ENCODE results near the gene NTRK2. TPM values are rescaled to one million over a fixed set of nuclear protein-coding genes. Genes with fewer than 3 reads are reported as not detected.

NTRK2 gene
- total and polyA plus RNA-seq, 2 experiments from 2014 or later: 0.03 TPM; not detected in 1

DNA sequence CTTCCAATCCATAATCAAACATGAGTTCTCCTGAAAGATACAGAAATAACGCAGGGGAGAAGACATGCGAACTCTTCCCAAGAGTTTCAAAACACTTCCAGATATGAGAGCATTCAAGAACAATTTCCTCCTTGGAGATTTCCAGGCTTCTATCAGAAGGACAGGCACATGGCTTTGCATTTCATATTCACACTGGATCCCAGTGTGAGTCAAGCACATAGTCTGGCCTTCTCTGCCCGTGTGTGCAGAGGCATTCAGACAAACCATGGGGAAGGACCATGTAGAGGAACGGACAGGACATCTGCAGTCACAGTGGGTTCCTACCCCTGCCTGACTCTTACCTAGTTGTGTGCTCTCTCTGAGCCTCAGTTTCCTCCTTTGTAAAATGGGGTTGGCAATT lies 384.5 kb downstream of the NTRK2 start:
- Histone ChIP-seq H3K4me2 (no peak overlapping the region), H3K4me1 (ENCODE audit: insufficient read depth) (no peaks in the 10 kb centered on the region), H3K27ac (ENCODE audit: low read depth) (no peak overlapping the region), H3F3A (replicated peaks; ENCODE audit: low read depth) (no peaks in the 10 kb centered on the region), H3K4me3 (no peak overlapping the region), H3K27me3 (ENCODE audit: insufficient read depth) (no peaks in the 10 kb centered on the region), H2AFZ (no peak overlapping the region), H4K20me1 (replicated peaks; ENCODE audit: insufficient read depth) (no peaks in the 10 kb centered on the region), H3K9me2 (ENCODE audit: insufficient read depth) (0 out of 2 replicates have a peak, but pooled peaks cover 7% of the 10 kb centered on the region), H3K36me3 (ENCODE audit: insufficient read depth) (no peaks in the 10 kb centered on the region), H3K79me2 (replicated peaks; ENCODE audit: insufficient read depth) (no peaks in the 10 kb centered on the region)
- H3K9me3 Mint-ChIP-seq: no peaks in the 10 kb centered on the region
- DNase-seq (ENCODE audit: low spot score): no peak
- no peak for ATAC-seq
- no peak overlapping the region for H3K4me3 Mint-ChIP-seq
- H3K27ac Mint-ChIP-seq: no peak overlapping the region
- H3K4me1 Mint-ChIP-seq: peaks cover 6% of the 10 kb centered on the region; the same call in 2 of the 3 replicates
- H3K27me3 Mint-ChIP-seq (ENCODE audit: insufficient read depth, low read depth, poor library complexity): peaks cover 2% of the 10 kb centered on the region
- no peaks in the 10 kb centered on the region for H3K36me3 Mint-ChIP-seq (ENCODE audit: low read depth)
- no peak for TF ChIP-seq EZH2phosphoT487 (IDR thresholded peaks at IDR 0.05; ENCODE audit: unreplicated experiment)
- TF ChIP-seq, protein P1, sequence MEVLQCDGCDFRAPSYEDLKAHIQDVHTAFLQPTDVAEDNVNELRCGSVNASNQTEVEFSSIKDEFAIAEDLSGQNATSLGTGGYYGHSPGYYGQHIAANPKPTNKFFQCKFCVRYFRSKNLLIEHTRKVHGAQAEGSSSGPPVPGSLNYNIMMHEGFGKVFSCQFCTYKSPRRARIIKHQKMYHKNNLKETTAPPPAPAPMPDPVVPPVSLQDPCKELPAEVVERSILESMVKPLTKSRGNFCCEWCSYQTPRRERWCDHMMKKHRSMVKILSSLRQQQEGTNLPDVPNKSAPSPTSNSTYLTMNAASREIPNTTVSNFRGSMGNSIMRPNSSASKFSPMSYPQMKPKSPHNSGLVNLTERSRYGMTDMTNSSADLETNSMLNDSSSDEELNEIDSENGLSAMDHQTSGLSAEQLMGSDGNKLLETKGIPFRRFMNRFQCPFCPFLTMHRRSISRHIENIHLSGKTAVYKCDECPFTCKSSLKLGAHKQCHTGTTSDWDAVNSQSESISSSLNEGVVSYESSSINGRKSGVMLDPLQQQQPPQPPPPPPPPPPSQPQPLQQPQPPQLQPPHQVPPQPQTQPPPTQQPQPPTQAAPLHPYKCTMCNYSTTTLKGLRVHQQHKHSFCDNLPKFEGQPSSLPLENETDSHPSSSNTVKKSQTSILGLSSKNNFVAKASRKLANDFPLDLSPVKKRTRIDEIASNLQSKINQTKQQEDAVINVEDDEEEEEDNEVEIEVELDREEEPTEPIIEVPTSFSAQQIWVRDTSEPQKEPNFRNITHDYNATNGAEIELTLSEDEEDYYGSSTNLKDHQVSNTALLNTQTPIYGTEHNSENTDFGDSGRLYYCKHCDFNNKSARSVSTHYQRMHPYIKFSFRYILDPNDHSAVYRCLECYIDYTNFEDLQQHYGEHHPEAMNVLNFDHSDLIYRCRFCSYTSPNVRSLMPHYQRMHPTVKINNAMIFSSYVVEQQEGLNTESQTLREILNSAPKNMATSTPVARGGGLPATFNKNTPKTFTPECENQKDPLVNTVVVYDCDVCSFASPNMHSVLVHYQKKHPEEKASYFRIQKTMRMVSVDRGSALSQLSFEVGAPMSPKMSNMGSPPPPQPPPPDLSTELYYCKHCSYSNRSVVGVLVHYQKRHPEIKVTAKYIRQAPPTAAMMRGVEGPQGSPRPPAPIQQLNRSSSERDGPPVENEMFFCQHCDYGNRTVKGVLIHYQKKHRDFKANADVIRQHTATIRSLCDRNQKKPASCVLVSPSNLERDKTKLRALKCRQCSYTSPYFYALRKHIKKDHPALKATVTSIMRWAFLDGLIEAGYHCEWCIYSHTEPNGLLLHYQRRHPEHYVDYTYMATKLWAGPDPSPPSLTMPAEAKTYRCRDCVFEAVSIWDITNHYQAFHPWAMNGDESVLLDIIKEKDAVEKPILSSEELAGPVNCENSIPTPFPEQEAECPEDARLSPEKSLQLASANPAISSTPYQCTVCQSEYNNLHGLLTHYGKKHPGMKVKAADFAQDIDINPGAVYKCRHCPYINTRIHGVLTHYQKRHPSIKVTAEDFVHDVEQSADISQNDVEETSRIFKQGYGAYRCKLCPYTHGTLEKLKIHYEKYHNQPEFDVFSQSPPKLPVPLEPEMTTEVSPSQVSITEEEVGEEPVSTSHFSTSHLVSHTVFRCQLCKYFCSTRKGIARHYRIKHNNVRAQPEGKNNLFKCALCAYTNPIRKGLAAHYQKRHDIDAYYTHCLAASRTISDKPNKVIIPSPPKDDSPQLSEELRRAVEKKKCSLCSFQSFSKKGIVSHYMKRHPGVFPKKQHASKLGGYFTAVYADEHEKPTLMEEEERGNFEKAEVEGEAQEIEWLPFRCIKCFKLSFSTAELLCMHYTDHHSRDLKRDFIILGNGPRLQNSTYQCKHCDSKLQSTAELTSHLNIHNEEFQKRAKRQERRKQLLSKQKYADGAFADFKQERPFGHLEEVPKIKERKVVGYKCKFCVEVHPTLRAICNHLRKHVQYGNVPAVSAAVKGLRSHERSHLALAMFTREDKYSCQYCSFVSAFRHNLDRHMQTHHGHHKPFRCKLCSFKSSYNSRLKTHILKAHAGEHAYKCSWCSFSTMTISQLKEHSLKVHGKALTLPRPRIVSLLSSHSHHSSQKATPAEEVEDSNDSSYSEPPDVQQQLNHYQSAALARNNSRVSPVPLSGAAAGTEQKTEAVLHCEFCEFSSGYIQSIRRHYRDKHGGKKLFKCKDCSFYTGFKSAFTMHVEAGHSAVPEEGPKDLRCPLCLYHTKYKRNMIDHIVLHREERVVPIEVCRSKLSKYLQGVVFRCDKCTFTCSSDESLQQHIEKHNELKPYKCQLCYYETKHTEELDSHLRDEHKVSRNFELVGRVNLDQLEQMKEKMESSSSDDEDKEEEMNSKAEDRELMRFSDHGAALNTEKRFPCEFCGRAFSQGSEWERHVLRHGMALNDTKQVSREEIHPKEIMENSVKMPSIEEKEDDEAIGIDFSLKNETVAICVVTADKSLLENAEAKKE (CRISPR knock-in tag; IDR thresholded peaks at IDR 0.05): no peak

DNA sequence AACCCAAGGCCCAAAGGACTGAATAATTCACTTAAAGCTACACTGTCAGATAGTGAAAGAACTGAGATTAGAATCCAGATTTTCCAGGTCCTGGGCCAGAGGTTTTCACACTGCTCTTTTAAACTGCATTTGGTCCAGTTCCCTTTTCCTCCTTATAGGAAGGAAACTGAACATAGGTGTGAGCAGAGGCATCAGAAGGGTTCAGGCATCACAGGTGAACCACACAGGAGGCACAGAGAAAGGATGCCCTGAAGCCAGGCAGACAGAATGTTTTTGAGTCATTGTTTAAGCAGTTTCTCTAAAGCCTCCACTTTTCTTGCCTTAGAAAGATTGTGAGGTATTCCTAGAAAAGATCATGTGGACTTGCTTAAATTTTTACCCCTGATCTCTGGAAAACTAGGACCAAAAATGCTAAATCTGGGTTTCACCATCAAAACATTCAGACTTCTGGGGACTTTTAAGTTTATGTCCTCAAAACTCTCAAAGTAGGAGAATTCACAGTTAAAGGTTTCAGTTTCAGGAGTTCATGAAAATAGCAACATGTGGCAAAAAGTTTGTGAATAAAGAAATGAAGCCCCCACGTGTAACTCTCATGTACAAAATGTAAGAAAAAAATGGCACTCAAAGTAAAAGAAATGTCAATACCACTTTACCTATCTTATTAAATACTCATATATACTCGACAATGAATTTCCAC lies 386.1 kb downstream of the NTRK2 start:
- ATAC-seq (no peak), DNase-seq (ENCODE audit: low spot score) (no peak)
- no peaks in the 10 kb centered on the region for H3K27me3 ChIP-seq (ENCODE audit: insufficient read depth)
- H3F3A ChIP-seq (replicated peaks; ENCODE audit: low read depth): no peaks in the 10 kb centered on the region
- H3K4me3 ChIP-seq: no peak overlapping the region
- no peak overlapping the region for H2AFZ ChIP-seq
- H3K27ac ChIP-seq (ENCODE audit: low read depth): no peak overlapping the region
- H3K4me1 ChIP-seq (ENCODE audit: insufficient read depth): no peaks in the 10 kb centered on the region
- H3K79me2 ChIP-seq (replicated peaks; ENCODE audit: insufficient read depth): no peaks in the 10 kb centered on the region
- 0 out of 2 replicates have a peak, but pooled peaks cover 7% of the 10 kb centered on the region for H3K9me2 ChIP-seq (ENCODE audit: insufficient read depth)
- H3K36me3 ChIP-seq (ENCODE audit: insufficient read depth): no peaks in the 10 kb centered on the region
- H4K20me1 ChIP-seq (replicated peaks; ENCODE audit: insufficient read depth): no peaks in the 10 kb centered on the region
- no peak overlapping the region for H3K4me2 ChIP-seq
- Mint-ChIP-seq H3K4me3 (no peak overlapping the region), H3K27me3 (ENCODE audit: insufficient read depth, low read depth, poor library complexity) (peaks cover 2% of the 10 kb centered on the region), H3K36me3 (ENCODE audit: low read depth) (no peaks in the 10 kb centered on the region), H3K27ac (no peak overlapping the region), H3K4me1 (peaks cover 6% of the 10 kb centered on the region; the same call in 2 of the 3 replicates), H3K9me3 (no peaks in the 10 kb centered on the region)
- TF ChIP-seq JUNB (IDR thresholded peaks at IDR 0.05; ENCODE audit: unreplicated experiment) (no peak), EZH2 (IDR thresholded peaks at IDR 0.05; ENCODE audit: low read depth, unreplicated experiment) (no peak), ZNF114 (CRISPR knock-in tag; IDR thresholded peaks at IDR 0.05) (no peak)
- TF ChIP-seq, protein P2, sequence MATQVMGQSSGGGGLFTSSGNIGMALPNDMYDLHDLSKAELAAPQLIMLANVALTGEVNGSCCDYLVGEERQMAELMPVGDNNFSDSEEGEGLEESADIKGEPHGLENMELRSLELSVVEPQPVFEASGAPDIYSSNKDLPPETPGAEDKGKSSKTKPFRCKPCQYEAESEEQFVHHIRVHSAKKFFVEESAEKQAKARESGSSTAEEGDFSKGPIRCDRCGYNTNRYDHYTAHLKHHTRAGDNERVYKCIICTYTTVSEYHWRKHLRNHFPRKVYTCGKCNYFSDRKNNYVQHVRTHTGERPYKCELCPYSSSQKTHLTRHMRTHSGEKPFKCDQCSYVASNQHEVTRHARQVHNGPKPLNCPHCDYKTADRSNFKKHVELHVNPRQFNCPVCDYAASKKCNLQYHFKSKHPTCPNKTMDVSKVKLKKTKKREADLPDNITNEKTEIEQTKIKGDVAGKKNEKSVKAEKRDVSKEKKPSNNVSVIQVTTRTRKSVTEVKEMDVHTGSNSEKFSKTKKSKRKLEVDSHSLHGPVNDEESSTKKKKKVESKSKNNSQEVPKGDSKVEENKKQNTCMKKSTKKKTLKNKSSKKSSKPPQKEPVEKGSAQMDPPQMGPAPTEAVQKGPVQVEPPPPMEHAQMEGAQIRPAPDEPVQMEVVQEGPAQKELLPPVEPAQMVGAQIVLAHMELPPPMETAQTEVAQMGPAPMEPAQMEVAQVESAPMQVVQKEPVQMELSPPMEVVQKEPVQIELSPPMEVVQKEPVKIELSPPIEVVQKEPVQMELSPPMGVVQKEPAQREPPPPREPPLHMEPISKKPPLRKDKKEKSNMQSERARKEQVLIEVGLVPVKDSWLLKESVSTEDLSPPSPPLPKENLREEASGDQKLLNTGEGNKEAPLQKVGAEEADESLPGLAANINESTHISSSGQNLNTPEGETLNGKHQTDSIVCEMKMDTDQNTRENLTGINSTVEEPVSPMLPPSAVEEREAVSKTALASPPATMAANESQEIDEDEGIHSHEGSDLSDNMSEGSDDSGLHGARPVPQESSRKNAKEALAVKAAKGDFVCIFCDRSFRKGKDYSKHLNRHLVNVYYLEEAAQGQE (IDR thresholded peaks at IDR 0.05; ENCODE audit: unreplicated experiment): no peak
- TF ChIP-seq, protein P3, sequence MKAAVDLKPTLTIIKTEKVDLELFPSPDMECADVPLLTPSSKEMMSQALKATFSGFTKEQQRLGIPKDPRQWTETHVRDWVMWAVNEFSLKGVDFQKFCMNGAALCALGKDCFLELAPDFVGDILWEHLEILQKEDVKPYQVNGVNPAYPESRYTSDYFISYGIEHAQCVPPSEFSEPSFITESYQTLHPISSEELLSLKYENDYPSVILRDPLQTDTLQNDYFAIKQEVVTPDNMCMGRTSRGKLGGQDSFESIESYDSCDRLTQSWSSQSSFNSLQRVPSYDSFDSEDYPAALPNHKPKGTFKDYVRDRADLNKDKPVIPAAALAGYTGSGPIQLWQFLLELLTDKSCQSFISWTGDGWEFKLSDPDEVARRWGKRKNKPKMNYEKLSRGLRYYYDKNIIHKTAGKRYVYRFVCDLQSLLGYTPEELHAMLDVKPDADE (IDR thresholded peaks at IDR 0.05): no peak
- TF ChIP-seq, protein P4, sequence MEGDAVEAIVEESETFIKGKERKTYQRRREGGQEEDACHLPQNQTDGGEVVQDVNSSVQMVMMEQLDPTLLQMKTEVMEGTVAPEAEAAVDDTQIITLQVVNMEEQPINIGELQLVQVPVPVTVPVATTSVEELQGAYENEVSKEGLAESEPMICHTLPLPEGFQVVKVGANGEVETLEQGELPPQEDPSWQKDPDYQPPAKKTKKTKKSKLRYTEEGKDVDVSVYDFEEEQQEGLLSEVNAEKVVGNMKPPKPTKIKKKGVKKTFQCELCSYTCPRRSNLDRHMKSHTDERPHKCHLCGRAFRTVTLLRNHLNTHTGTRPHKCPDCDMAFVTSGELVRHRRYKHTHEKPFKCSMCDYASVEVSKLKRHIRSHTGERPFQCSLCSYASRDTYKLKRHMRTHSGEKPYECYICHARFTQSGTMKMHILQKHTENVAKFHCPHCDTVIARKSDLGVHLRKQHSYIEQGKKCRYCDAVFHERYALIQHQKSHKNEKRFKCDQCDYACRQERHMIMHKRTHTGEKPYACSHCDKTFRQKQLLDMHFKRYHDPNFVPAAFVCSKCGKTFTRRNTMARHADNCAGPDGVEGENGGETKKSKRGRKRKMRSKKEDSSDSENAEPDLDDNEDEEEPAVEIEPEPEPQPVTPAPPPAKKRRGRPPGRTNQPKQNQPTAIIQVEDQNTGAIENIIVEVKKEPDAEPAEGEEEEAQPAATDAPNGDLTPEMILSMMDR (conservative IDR thresholded peaks at IDR 0.05; ENCODE audit: low read depth in 2 of 2): no peak

Data from GM23338 (cell line).